ENCODE data around the gene LMTK3. TPM values are rescaled to one million over a fixed set of nuclear protein-coding genes. Genes with fewer than 3 reads are reported as not detected.

The LMTK3 gene
- total RNA-seq, 4 donors from 2014 or later, result not detected

GRCh38 chr19:48444129-48444935 lies 67.3 kb downstream of the LMTK3 start:
- TF ChIP-seq CTCF (IDR thresholded peaks at IDR 0.05; ENCODE audit: low read depth), result no peak

GRCh38 chr19:48443731-48444128 lies 67.9 kb downstream of the LMTK3 start:
- TF ChIP-seq CTCF (IDR thresholded peaks at IDR 0.05; ENCODE audit: low read depth), result no peak

- TF ChIP-seq CTCF (IDR thresholded peaks at IDR 0.05; ENCODE audit: low read depth), result no peak
These were observed 68.4 kb downstream of the LMTK3 start for GRCh38 chr19:48443256-48443655.

GRCh38 chr19:48442116-48443035 lies 69.3 kb downstream of the LMTK3 start:
- TF ChIP-seq CTCF (IDR thresholded peaks at IDR 0.05; ENCODE audit: low read depth), result no peak

GRCh38 chr19:48441360-48442050 lies 70.1 kb downstream of the LMTK3 start:
- TF ChIP-seq CTCF (IDR thresholded peaks at IDR 0.05; ENCODE audit: low read depth), result no peak

- TF ChIP-seq CTCF (IDR thresholded peaks at IDR 0.05; ENCODE audit: low read depth), result no peak
These were observed 75.0 kb downstream of the LMTK3 start for GRCh38 chr19:48436586-48436985.

Other genes with a start within 250 kb of the LMTK3 start
- gene ZNF114, start 241.8 kb downstream of the LMTK3 start, total RNA-seq, result under 1 TPM in 3 of 4 donors, not detected in 1; 0.19 to 0.65 (median 0.34) TPM
- gene EMP3, start 186.3 kb downstream of the LMTK3 start, total RNA-seq, result 10 to 100 TPM; 32.2 to 79.7 (median 57.2) TPM
- gene TMEM143, start 147.9 kb downstream of the LMTK3 start, total RNA-seq, result 10 to 100 TPM in 1 of 4 donors, 1 to 10 TPM in 3; 4.8 to 16.0 (median 7.0) TPM
- gene SYNGR4, start 147.5 kb downstream of the LMTK3 start, total RNA-seq, result not detected
- 10 to 100 TPM; 62.5 to 99.1 (median 78.6) TPM for gene KDELR1, start 120.3 kb downstream of the LMTK3 start, total RNA-seq
- 1 to 10 TPM in 1 of 4 donors, under 1 TPM in 3; 0.16 to 1.0 (median 0.31) TPM for gene GRIN2D, start 118.2 kb downstream of the LMTK3 start, total RNA-seq
- 10 to 100 TPM; 14.4 to 29.0 (median 24.9) TPM for gene GRWD1, start 65.9 kb downstream of the LMTK3 start, total RNA-seq
- gene KCNJ14, start 56.3 kb downstream of the LMTK3 start, total RNA-seq, result 1 to 10 TPM in 1 of 4 donors, under 1 TPM in 3; 0.57 to 1.0 (median 0.74) TPM
- 10 to 100 TPM; 15.8 to 64.0 (median 31.5) TPM for gene CYTH2, start 42.5 kb downstream of the LMTK3 start, total RNA-seq
- not detected for gene SULT2B1, start 40.3 kb upstream of the LMTK3 start, total RNA-seq
- gene SPACA4, start 94.9 kb upstream of the LMTK3 start, total RNA-seq, result not detected
- not detected for gene FAM83E, start 103.2 kb upstream of the LMTK3 start, total RNA-seq
- 1,000 to 10,000 TPM in 3 of 4 donors, 100 to 1,000 TPM in 1; 998 to 1,778 (median 1,670) TPM for gene RPL18, start 107.3 kb upstream of the LMTK3 start, total RNA-seq
- 10 to 100 TPM in 1 of 4 donors, 1 to 10 TPM in 3; 4.9 to 33.2 (median 9.1) TPM for gene SPHK2, start 107.7 kb upstream of the LMTK3 start, total RNA-seq
- gene DBP, start 125.5 kb upstream of the LMTK3 start, total RNA-seq, result 10 to 100 TPM in 1 of 4 donors, 1 to 10 TPM in 2, under 1 TPM in 1; 0.33 to 18.6 (median 6.3) TPM
- gene CA11, start 134.4 kb upstream of the LMTK3 start, total RNA-seq, result 1 to 10 TPM in 2 of 4 donors, not detected in 2; 1.5 to 3.4 TPM
- 1 to 10 TPM in 1 of 4 donors, not detected in 3; 1.5 TPM for gene NTN5, start 161.2 kb upstream of the LMTK3 start, total RNA-seq
- gene FUT2, start 184.1 kb upstream of the LMTK3 start, total RNA-seq, result not detected
- under 1 TPM in 1 of 4 donors, not detected in 3; 0.51 TPM for gene MAMSTR, start 207.9 kb upstream of the LMTK3 start, total RNA-seq
- gene RASIP1, start 228.8 kb upstream of the LMTK3 start, total RNA-seq, result 10 to 100 TPM in 3 of 4 donors, 1 to 10 TPM in 1; 4.1 to 38.1 (median 11.5) TPM
- gene IZUMO1, start 235.1 kb upstream of the LMTK3 start, total RNA-seq, result under 1 TPM in 1 of 4 donors, not detected in 3; 0.75 TPM
- 1 to 10 TPM; 1.0 to 7.2 (median 4.4) TPM for gene FUT1, start 240.8 kb upstream of the LMTK3 start, total RNA-seq
- gene FGF21, start 243.7 kb upstream of the LMTK3 start, total RNA-seq, result not detected